GM23248 (cell line): ENCODE data around the gene TC2N.

ENCODE experiments used
- EZH2 ChIP-seq: fragments of 200-600 bp; sonication (generic); IDR thresholded peaks from 2 replicates; pipeline ENCODE4 v1.6.1; 2018; ENCODE audit warnings: antibody characterized with exemption, mild to moderate bottlenecking; ENCODE audit not compliant: insufficient read depth, poor library complexity, severe bottlenecking
- EZH2phosphoT487 ChIP-seq: fragments of 200-600 bp; sonication (generic); IDR thresholded peaks from 2 replicates; pipeline ENCODE4 v1.6.1; 2018; ENCODE audit warnings: antibody characterized with exemption, moderate library complexity, mild to moderate bottlenecking, low read depth; ENCODE audit not compliant: insufficient read depth

- TF ChIP-seq EZH2phosphoT487 (no peak), EZH2 (no peak)
Observed at GRCh38 chr14:91884664-91885063, 17.3 kb upstream of the TC2N start.
